ENCODE data around the gene AUNIP. TPM values are rescaled to one million over a fixed set of nuclear protein-coding genes. Genes with fewer than 3 reads are reported as not detected.

The AUNIP gene
- polyA plus RNA-seq, 3 donors, result 0.19 to 0.44 (median 0.44) TPM

DNA sequence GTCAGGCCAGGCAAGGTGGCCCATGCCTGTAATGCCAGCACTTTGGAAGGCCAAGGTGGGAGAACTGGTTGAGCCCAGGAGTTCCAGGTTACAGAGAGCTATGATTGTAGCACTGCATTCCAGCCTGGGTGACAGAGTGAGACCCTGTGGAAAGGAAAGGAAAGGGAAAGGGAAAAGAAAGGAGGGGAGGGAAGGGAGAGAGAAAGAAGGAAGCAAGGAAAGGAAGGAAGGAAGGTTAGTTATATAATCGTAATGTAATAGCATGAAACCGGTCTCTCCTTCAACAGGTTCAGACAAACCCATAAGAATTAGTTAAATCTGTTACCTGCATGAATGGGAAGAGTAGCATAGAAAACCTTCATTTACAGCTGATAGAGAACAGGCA lies 17.4 kb upstream of the AUNIP start:
- Histone ChIP-seq H3K9ac (ENCODE audit: insufficient read depth, low read length, poor library complexity, severe bottlenecking) (no peak overlapping the region), H3K79me2 (ENCODE audit: insufficient read depth, low read length) (peaks cover 8% of the 10 kb centered on the region), H3K27ac (ENCODE audit: low read depth in 1 of 2, low read length in 2 of 2) (no peak overlapping the region), H3K4me2 (replicated peaks; ENCODE audit: extremely low read depth, low read length, poor library complexity, severe bottlenecking) (no peak overlapping the region), H3K4me1 (ENCODE audit: control insufficient read depth in 1 of 2, insufficient read depth in 2 of 2, low read length in 2 of 2) (peaks cover 40 to 48% of the 10 kb centered on the region in 2 donors), H2AFZ (ENCODE audit: insufficient read depth, low read depth, low read length, poor library complexity, severe bottlenecking) (peak overlapping the region; percentile 22), H3K4me3 (replicated peaks in 1 of 3; ENCODE audit: low read depth in 2 of 3, low read length in 3 of 3) (no peak overlapping the region), H3K9me3 (replicated peaks in 1 of 2; ENCODE audit: control insufficient read depth in 1 of 2, insufficient read depth in 1 of 2, low read length in 2 of 2) (no peaks in the 10 kb centered on the region), H3K36me3 (replicated peaks in 1 of 2; ENCODE audit: control insufficient read depth in 1 of 2, insufficient read depth in 2 of 2, low read length in 2 of 2) (no peaks in the 10 kb centered on the region), H4K20me1 (ENCODE audit: insufficient read depth, low read length) (no peaks in the 10 kb centered on the region), H3K27me3 (ENCODE audit: control insufficient read depth in 2 of 2, insufficient read depth in 2 of 2, low read length in 2 of 2) (no peaks in the 10 kb centered on the region)
- peaks cover 2 to 10% (median 5%) of the 10 kb centered on the region in 3 donors for H3K27me3 Mint-ChIP-seq (ENCODE audit: low read depth in 3 of 3)
- intact Hi-C loops (cut with micrococcal nuclease), result no loop called here
- peak overlapping the region in 1 of 2 donors; percentile 87 for H3K4me3 Mint-ChIP-seq
- DNase-seq, result no peak
- TF ChIP-seq, protein P1, sequence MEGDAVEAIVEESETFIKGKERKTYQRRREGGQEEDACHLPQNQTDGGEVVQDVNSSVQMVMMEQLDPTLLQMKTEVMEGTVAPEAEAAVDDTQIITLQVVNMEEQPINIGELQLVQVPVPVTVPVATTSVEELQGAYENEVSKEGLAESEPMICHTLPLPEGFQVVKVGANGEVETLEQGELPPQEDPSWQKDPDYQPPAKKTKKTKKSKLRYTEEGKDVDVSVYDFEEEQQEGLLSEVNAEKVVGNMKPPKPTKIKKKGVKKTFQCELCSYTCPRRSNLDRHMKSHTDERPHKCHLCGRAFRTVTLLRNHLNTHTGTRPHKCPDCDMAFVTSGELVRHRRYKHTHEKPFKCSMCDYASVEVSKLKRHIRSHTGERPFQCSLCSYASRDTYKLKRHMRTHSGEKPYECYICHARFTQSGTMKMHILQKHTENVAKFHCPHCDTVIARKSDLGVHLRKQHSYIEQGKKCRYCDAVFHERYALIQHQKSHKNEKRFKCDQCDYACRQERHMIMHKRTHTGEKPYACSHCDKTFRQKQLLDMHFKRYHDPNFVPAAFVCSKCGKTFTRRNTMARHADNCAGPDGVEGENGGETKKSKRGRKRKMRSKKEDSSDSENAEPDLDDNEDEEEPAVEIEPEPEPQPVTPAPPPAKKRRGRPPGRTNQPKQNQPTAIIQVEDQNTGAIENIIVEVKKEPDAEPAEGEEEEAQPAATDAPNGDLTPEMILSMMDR (IDR thresholded peaks at IDR 0.05), result no peak
- H3K27ac Mint-ChIP-seq, result no peak overlapping the region
- H3K4me1 Mint-ChIP-seq, result peaks cover 43% of the 10 kb centered on the region
- no CpG with 5 or more reads among the region's 2 CpGs for WGBS (ENCODE audit: insufficient coverage)
- peaks cover 0 to 2% (median 0%) of the 10 kb centered on the region in 7 donors for H3K9me3 Mint-ChIP-seq
- no peaks in the 10 kb centered on the region for H3K36me3 Mint-ChIP-seq

DNA sequence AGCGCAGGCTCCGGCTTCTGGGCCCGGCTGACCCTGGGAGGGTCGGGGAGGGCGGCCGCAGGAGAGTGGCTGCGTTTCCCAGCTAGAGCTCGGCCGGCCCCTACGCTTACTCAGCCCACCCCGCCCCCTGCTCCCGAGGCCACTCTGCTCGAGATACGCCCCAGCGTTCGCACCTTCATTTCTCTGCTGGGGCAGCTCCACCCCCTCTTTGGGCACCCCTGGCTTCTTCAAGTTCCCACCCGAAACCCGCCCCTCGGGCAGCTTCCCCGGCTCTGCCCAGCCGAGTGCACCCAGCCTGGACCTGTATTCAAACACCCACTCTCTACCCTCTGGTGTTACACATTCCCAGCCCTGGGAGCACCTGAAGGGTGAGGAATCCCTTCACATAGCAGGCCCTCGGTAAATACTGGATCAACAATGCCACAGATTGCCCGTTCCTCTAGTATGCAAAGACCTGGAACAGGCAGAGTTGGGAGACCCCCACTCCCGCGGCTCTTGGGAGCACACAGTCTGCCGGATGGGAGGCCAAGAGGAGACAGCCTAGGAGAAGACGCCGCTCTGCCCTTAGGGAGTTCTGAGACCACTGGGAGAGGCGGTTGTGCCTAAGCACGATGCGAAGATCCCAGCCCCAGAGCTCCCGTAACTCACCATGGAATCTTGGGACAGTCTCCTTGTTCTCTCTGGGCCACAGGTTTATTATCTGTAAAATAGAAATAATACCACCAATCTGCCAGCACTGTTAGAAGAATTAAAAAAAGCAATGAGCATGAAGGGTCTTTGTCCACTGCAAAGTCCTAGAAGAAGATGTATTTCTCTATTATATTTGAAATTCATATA lies 16.8 kb upstream of the AUNIP start:
- Mint-ChIP-seq H3K4me3 (peak overlapping the region; percentile 79 to 87), H3K27ac (peak overlapping the region in 2 of 7 donors; percentile 31 to 58), H3K9me3 (peaks cover 0 to 2% (median 0%) of the 10 kb centered on the region in 7 donors), H3K36me3 (no peaks in the 10 kb centered on the region), H3K27me3 (ENCODE audit: low read depth in 3 of 3) (peaks cover 2 to 10% (median 5%) of the 10 kb centered on the region in 3 donors), H3K4me1 (peaks cover 49% of the 10 kb centered on the region)
- no peak for DNase-seq
- Histone ChIP-seq H2AFZ (ENCODE audit: insufficient read depth, low read depth, low read length, poor library complexity, severe bottlenecking) (peak overlapping the region; percentile 87), H3K4me2 (replicated peaks; ENCODE audit: extremely low read depth, low read length, poor library complexity, severe bottlenecking) (peak overlapping the region; percentile 96), H4K20me1 (ENCODE audit: insufficient read depth, low read length) (no peaks in the 10 kb centered on the region), H3K27me3 (ENCODE audit: control insufficient read depth in 2 of 2, insufficient read depth in 2 of 2, low read length in 2 of 2) (no peaks in the 10 kb centered on the region), H3K36me3 (replicated peaks in 1 of 2; ENCODE audit: control insufficient read depth in 1 of 2, insufficient read depth in 2 of 2, low read length in 2 of 2) (no peaks in the 10 kb centered on the region), H3K4me3 (replicated peaks in 1 of 3; ENCODE audit: low read depth in 2 of 3, low read length in 3 of 3) (peak overlapping the region; percentile 74 to 83 (median 75)), H3K79me2 (ENCODE audit: insufficient read depth, low read length) (peaks cover 8% of the 10 kb centered on the region), H3K4me1 (ENCODE audit: control insufficient read depth in 1 of 2, insufficient read depth in 2 of 2, low read length in 2 of 2) (peaks cover 46 to 54% of the 10 kb centered on the region in 2 donors), H3K9ac (ENCODE audit: insufficient read depth, low read length, poor library complexity, severe bottlenecking) (peak overlapping the region; percentile 70), H3K27ac (ENCODE audit: low read depth in 1 of 2, low read length in 2 of 2) (no peak overlapping the region), H3K9me3 (replicated peaks in 1 of 2; ENCODE audit: control insufficient read depth in 1 of 2, insufficient read depth in 1 of 2, low read length in 2 of 2) (no peaks in the 10 kb centered on the region)
- intact Hi-C loops (cut with micrococcal nuclease), result no loop called here
- WGBS (ENCODE audit: insufficient coverage), result 23% methylated on average over 29 of the region's 32 CpGs
- TF ChIP-seq, protein P1 (IDR thresholded peaks at IDR 0.05), result no peak
